Transverse colon (tissue), 4 donors: Measurements from ENCODE around the gene TBC1D30.

ENCODE experiments used
- EP300 ChIP-seq: sonication (generic); formaldehyde crosslinking; IDR thresholded peaks from one replicate; pipeline ENCODE4 v1.6.1; 2017; ENCODE audit warnings: antibody characterized with exemption, low read depth
- POLR2A ChIP-seq: fragments of 450-650 bp; IDR thresholded peaks from one replicate; pipeline ENCODE4 v1.6.1; 2016; ENCODE audit warnings: antibody characterized with exemption, mild to moderate bottlenecking, moderate library complexity
- POLR2AphosphoS5 ChIP-seq, 3 donors: sonication (generic); formaldehyde crosslinking; IDR thresholded peaks; one replicate each; pipeline ENCODE4 v1.6.1; 2016; ENCODE audit warnings: antibody characterized with exemption in 3 of 3
- TF ChIP-seq, protein P1 (sequence below), 5 experiments: fragments of 200-600 bp in 3 of 5; fragments of 450-650 bp in 2 of 5; sonication (generic) in 3 of 5; IDR thresholded peaks; 1 replicate in 2 of 5; 2 replicates in 3 of 5; pipeline ENCODE4 v1.5.1; 2016 to 2017; ENCODE audit warnings: antibody characterized with exemption in 5 of 5, inconsistent platforms in 3 of 5, mild to moderate bottlenecking in 2 of 5, moderate library complexity in 1 of 5

GRCh38 chr12:64922853-64923252, 98.4 kb downstream of the TBC1D30 start:
- TF ChIP-seq, protein P1, sequence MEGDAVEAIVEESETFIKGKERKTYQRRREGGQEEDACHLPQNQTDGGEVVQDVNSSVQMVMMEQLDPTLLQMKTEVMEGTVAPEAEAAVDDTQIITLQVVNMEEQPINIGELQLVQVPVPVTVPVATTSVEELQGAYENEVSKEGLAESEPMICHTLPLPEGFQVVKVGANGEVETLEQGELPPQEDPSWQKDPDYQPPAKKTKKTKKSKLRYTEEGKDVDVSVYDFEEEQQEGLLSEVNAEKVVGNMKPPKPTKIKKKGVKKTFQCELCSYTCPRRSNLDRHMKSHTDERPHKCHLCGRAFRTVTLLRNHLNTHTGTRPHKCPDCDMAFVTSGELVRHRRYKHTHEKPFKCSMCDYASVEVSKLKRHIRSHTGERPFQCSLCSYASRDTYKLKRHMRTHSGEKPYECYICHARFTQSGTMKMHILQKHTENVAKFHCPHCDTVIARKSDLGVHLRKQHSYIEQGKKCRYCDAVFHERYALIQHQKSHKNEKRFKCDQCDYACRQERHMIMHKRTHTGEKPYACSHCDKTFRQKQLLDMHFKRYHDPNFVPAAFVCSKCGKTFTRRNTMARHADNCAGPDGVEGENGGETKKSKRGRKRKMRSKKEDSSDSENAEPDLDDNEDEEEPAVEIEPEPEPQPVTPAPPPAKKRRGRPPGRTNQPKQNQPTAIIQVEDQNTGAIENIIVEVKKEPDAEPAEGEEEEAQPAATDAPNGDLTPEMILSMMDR (IDR thresholded peaks at IDR 0.05) = no peak
- no peak for TF ChIP-seq POLR2A
- no peak for TF ChIP-seq POLR2AphosphoS5 (IDR thresholded peaks at IDR 0.05)
- no peak for TF ChIP-seq EP300
